OCI-LY1 (cell line): ENCODE measurements around the gene SIRPA.

Experiments
- H2AFZ ChIP-seq: fragments of 200-600 bp; sonication (generic), shearing (Covaris generic); 2 replicates; pipeline ENCODE4 v1.6.0; 2014; ENCODE audit warnings: antibody characterized with exemption, mild to moderate bottlenecking, low read length
- H3F3A ChIP-seq: fragments of 200-600 bp; sonication (generic), shearing (Covaris generic); 2 replicates; pipeline ENCODE4 v1.6.0; 2014; ENCODE audit warnings: mild to moderate bottlenecking, antibody characterized with exemption, low read length, moderate library complexity; ENCODE audit not compliant: insufficient read depth
- H3K27ac ChIP-seq: fragments of 200-600 bp; sonication (generic); 2 replicates; pipeline ENCODE4 v1.5.1; 2014; ENCODE audit warnings: low read length, mixed run types, mild to moderate bottlenecking, low read depth; ENCODE audit not compliant: poor library complexity, severe bottlenecking
- H3K27me3 ChIP-seq: fragments of 200-600 bp; sonication (generic); 2 replicates; pipeline ENCODE4 v1.6.0; 2014; ENCODE audit warnings: antibody characterized with exemption, mild to moderate bottlenecking, low read length, moderate library complexity; ENCODE audit not compliant: insufficient read depth
- H3K36me3 ChIP-seq: fragments of 200-600 bp; sonication (generic); 2 replicates; pipeline ENCODE4 v1.6.1; 2014; ENCODE audit warnings: mild to moderate bottlenecking, antibody characterized with exemption, low read length, moderate library complexity, mixed read lengths; ENCODE audit not compliant: insufficient read depth
- H3K4me1 ChIP-seq: fragments of 200-600 bp; sonication (generic); 2 replicates; pipeline ENCODE4 v1.5.1; 2014; ENCODE audit warnings: mild to moderate bottlenecking, low read length, moderate library complexity; ENCODE audit not compliant: insufficient read depth, severe bottlenecking
- H3K4me2 ChIP-seq: fragments of 200-600 bp; sonication (generic), shearing (Covaris generic); 2 replicates; pipeline ENCODE4 v1.6.1; 2014; ENCODE audit warnings: low read length
- H3K4me3 ChIP-seq: fragments of 200-600 bp; sonication (generic); 2 replicates; pipeline ENCODE4 v1.5.1; 2014; ENCODE audit warnings: low read length, low read depth, mild to moderate bottlenecking, mixed read lengths; ENCODE audit not compliant: poor library complexity, severe bottlenecking
- H3K79me2 ChIP-seq: fragments of 200-600 bp; shearing (Covaris generic); 2 replicates; pipeline ENCODE4 v1.6.1; 2016; ENCODE audit warnings: mixed run types, low read length, mixed read lengths; ENCODE audit not compliant: insufficient read depth
- H3K9ac ChIP-seq: fragments of 200-600 bp; sonication (generic), shearing (Covaris generic); 2 replicates; pipeline ENCODE4 v1.6.1; 2014; ENCODE audit warnings: mild to moderate bottlenecking, low read length, mixed read lengths
- H3K9me2 ChIP-seq: fragments of 200-600 bp; sonication (generic), shearing (Covaris generic); 2 replicates; pipeline ENCODE4 v1.6.1; 2014; ENCODE audit warnings: low read depth, mild to moderate bottlenecking, low read length, mixed read lengths
- H3K9me3 ChIP-seq: fragments of 200-600 bp; shearing (Covaris generic); 2 replicates; pipeline ENCODE4 v1.6.1; 2014; ENCODE audit warnings: low read length, mixed read lengths
- H4K20me1 ChIP-seq: fragments of 200-600 bp; sonication (generic), shearing (Covaris generic); 2 replicates; pipeline ENCODE4 v1.6.0; 2016; ENCODE audit warnings: mild to moderate bottlenecking, low read length; ENCODE audit not compliant: insufficient read depth
- EZH2 ChIP-seq: fragments of 200-600 bp; sonication (generic), shearing (Covaris generic); IDR thresholded peaks from 2 replicates; pipeline ENCODE4 v1.8.0; 2017; ENCODE audit warnings: borderline replicate concordance, mixed run types, mild to moderate bottlenecking, antibody characterized with exemption, low read length, moderate library complexity, mixed read lengths
- TF ChIP-seq, protein P1 (sequence below): fragments of 200-600 bp; sonication (generic), shearing (Covaris generic); IDR thresholded peaks from 2 replicates; pipeline ENCODE4 v1.5.1; 2017; ENCODE audit warnings: mild to moderate bottlenecking, antibody characterized with exemption, low read length, moderate library complexity, mixed read lengths

SIRPA gene

GRCh38 chr20:1933465-1933870 lies 38.3 kb downstream of the SIRPA start:
- H3K79me2 ChIP-seq: no peaks in the 10 kb centered on the region
- H3K4me3 ChIP-seq: no peak overlapping the region
- H3K4me1 ChIP-seq: no peaks in the 10 kb centered on the region
- TF ChIP-seq, protein P1, sequence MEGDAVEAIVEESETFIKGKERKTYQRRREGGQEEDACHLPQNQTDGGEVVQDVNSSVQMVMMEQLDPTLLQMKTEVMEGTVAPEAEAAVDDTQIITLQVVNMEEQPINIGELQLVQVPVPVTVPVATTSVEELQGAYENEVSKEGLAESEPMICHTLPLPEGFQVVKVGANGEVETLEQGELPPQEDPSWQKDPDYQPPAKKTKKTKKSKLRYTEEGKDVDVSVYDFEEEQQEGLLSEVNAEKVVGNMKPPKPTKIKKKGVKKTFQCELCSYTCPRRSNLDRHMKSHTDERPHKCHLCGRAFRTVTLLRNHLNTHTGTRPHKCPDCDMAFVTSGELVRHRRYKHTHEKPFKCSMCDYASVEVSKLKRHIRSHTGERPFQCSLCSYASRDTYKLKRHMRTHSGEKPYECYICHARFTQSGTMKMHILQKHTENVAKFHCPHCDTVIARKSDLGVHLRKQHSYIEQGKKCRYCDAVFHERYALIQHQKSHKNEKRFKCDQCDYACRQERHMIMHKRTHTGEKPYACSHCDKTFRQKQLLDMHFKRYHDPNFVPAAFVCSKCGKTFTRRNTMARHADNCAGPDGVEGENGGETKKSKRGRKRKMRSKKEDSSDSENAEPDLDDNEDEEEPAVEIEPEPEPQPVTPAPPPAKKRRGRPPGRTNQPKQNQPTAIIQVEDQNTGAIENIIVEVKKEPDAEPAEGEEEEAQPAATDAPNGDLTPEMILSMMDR: no peak
- no peak for TF ChIP-seq EZH2
- H3F3A ChIP-seq: no peaks in the 10 kb centered on the region
- no peak overlapping the region for H2AFZ ChIP-seq
- no peak overlapping the region for H3K4me2 ChIP-seq
- H3K27me3 ChIP-seq: no peaks in the 10 kb centered on the region
- H4K20me1 ChIP-seq: no peaks in the 10 kb centered on the region
- no peak overlapping the region for H3K27ac ChIP-seq
- H3K36me3 ChIP-seq: no peaks in the 10 kb centered on the region
- H3K9me2 ChIP-seq: no peaks in the 10 kb centered on the region
- H3K9ac ChIP-seq: no peak overlapping the region
- H3K9me3 ChIP-seq: no peaks in the 10 kb centered on the region

DNA sequence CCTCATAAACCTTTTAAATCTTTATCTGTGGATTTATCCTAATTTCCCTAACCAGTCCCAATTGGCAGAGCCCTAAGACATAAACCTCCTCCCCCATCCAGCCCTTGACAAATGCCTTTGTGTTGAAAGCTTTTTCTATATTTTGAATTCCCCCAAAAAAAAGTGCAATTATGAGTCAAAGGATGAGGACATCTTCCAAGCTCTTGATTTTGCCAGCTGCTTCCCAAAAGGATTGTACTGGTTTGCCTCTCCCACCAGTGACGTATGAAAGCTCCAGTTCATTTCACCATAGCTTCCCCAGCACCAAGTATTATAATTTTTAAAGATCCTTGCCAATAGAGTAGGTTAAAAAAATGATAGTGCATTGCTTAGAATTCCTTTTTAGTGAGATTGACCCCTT lies 38.9 kb downstream of the SIRPA start:
- H3K9me3 ChIP-seq: no peaks in the 10 kb centered on the region
- H3K79me2 ChIP-seq: no peaks in the 10 kb centered on the region
- H3K36me3 ChIP-seq: no peaks in the 10 kb centered on the region
- no peaks in the 10 kb centered on the region for H3K4me1 ChIP-seq
- no peak overlapping the region for H3K4me2 ChIP-seq
- H3K9ac ChIP-seq: no peak overlapping the region
- H3K4me3 ChIP-seq: no peak overlapping the region
- TF ChIP-seq EZH2: no peak
- TF ChIP-seq, protein P1: no peak
- H3K27me3 ChIP-seq: no peaks in the 10 kb centered on the region
- H2AFZ ChIP-seq: no peak overlapping the region
- no peak overlapping the region for H3K27ac ChIP-seq
- H3F3A ChIP-seq: no peaks in the 10 kb centered on the region
- no peaks in the 10 kb centered on the region for H4K20me1 ChIP-seq
- H3K9me2 ChIP-seq: no peaks in the 10 kb centered on the region

- H3K27ac ChIP-seq: no peak overlapping the region
- H3K27me3 ChIP-seq: no peaks in the 10 kb centered on the region
- H3F3A ChIP-seq: no peaks in the 10 kb centered on the region
- no peak overlapping the region for H3K9ac ChIP-seq
- no peak overlapping the region for H3K4me3 ChIP-seq
- no peaks in the 10 kb centered on the region for H3K4me1 ChIP-seq
- H4K20me1 ChIP-seq: no peaks in the 10 kb centered on the region
- no peaks in the 10 kb centered on the region for H3K9me2 ChIP-seq
- H3K36me3 ChIP-seq: no peaks in the 10 kb centered on the region
- no peaks in the 10 kb centered on the region for H3K79me2 ChIP-seq
- no peak overlapping the region for H2AFZ ChIP-seq
- no peaks in the 10 kb centered on the region for H3K9me3 ChIP-seq
- no peak overlapping the region for H3K4me2 ChIP-seq
- TF ChIP-seq EZH2: no peak
- TF ChIP-seq, protein P1: no peak
These were observed 39.7 kb downstream of the SIRPA start for GRCh38 chr20:1934721-1935573.
